ENCODE data around the gene MS4A4A. TPM values are rescaled to one million over a fixed set of nuclear protein-coding genes. Genes with fewer than 3 reads are reported as not detected.

Gene MS4A4A
- total and polyA plus RNA-seq, 2 of the 8 experiments (the other 6 are each of a cell fraction or from before 2014, with no cell fraction given) = not detected

DNA sequence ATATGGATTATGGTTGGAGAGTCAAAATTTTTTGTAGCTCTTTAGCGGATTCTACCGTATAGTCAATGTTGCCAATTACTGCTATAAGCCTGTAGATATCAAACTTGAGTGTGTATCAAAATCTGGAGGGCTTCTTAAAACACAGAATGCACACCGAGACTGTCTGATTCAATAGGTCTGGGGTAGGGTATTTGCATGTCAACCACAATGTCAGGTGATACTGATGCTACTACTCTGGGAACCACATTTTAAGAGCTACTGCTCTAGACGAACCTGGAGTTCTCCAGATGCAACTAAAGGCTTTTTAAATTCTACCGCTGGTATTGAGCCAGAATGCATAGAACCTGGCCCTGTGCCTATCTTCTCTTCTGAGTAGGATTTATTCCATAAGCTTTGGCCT, 15.8 kb upstream of the MS4A4A start:
- Histone ChIP-seq H2AK5ac (ENCODE audit: low read depth, low read length) (no peak overlapping the region), H3K79me2 (ENCODE audit: control insufficient read depth in 1 of 2, insufficient read depth in 2 of 2, low read length in 2 of 2) (no peaks in the 10 kb centered on the region), H3K36me3 (ENCODE audit: control insufficient read depth in 2 of 4, insufficient read depth in 4 of 4, low read length in 3 of 4) (no peaks in the 10 kb centered on the region), H3K27me3 (replicated peaks in 1 of 4; ENCODE audit: control insufficient read depth in 3 of 4, extremely low read depth in 1 of 4, insufficient read depth in 3 of 4, low read length in 3 of 4) (no peaks in the 10 kb centered on the region; a peak in 1 of 7 replicates), H3K56ac (replicated peaks; ENCODE audit: insufficient read length, low read depth, low read length) (no peak overlapping the region), H4K8ac (ENCODE audit: extremely low read depth, insufficient read depth, low read length) (no peak overlapping the region), H3K4ac (replicated peaks; ENCODE audit: insufficient read length, low read depth, low read length) (no peak overlapping the region), H2BK12ac (ENCODE audit: low read depth, low read length) (no peak overlapping the region), H2BK20ac (ENCODE audit: low read length) (no peak overlapping the region), H3K79me1 (ENCODE audit: low read depth, low read length) (no peaks in the 10 kb centered on the region), H2BK120ac (replicated peaks; ENCODE audit: low read depth, low read length) (no peak overlapping the region), H3K4me2 (ENCODE audit: insufficient read depth in 1 of 2, low read depth in 2 of 2, low read length in 2 of 2) (no peak overlapping the region), H2BK15ac (ENCODE audit: low read length) (no peak overlapping the region), H4K20me1 (replicated peaks in 1 of 2; ENCODE audit: control insufficient read depth in 1 of 2, insufficient read depth in 2 of 2, low read length in 2 of 2) (no peaks in the 10 kb centered on the region), H2AFZ (ENCODE audit: low read length) (no peak overlapping the region), H3K4me1 (replicated peaks in 1 of 4; ENCODE audit: control insufficient read depth in 3 of 4, insufficient read depth in 4 of 4, low read length in 3 of 4) (peaks cover 0 to 3% (median 0%) of the 10 kb centered on the region in 4 experiments; a peak in 1 of 7 replicates), H3K18ac (ENCODE audit: extremely low read depth, low read length) (no peak overlapping the region), H3K9me3 (ENCODE audit: insufficient read depth in 2 of 2, low read depth in 1 of 2, low read length in 1 of 2) (no peaks in the 10 kb centered on the region), H3K27ac (ENCODE audit: low read depth, low read length) (no peak overlapping the region), H4K91ac (replicated peaks; ENCODE audit: insufficient read length, low read length) (no peak overlapping the region), H3K9ac (replicated peaks in 1 of 4; ENCODE audit: extremely low read depth in 1 of 4, low read depth in 3 of 4, low read length in 3 of 4) (no peak overlapping the region), H3K23me2 (ENCODE audit: low read depth, low read length) (no peaks in the 10 kb centered on the region; the same call in 1 of the 2 replicates), H2BK5ac (ENCODE audit: low read depth, low read length) (no peak overlapping the region), H3K14ac (ENCODE audit: insufficient read length) (no peak overlapping the region), H3K4me3 (ENCODE audit: extremely low read depth in 1 of 4, insufficient read depth in 2 of 4, low read depth in 3 of 4, low read length in 4 of 4) (no peak overlapping the region), H4K5ac (ENCODE audit: insufficient read length, low read depth, low read length) (no peak overlapping the region), H3K23ac (ENCODE audit: insufficient read length) (no peak overlapping the region)
- FAIRE-seq (no peak), DNase-seq (ENCODE audit: low read depth in 1 of 2, low spot score in 2 of 2) (no peak)
- CTCF ChIA-PET (ENCODE audit: partially characterized antibody) = interaction anchor here (0.6 to 4.5 kb wide), 32 partner anchors 11 to 492 kb away, joined by 3 to 109 read pairs (median 4); partner anchors contain the start of gene MS4A15
- TF ChIP-seq SUZ12 (IDR thresholded peaks at IDR 0.05; ENCODE audit: low read length) (no peak), TEAD4 (IDR thresholded peaks at IDR 0.05; ENCODE audit: low read depth, low read length) (no peak), TBP (IDR thresholded peaks at IDR 0.05; ENCODE audit: low read depth, low read length) (no peak), CEBPB (IDR thresholded peaks at IDR 0.05; ENCODE audit: low read depth, low read length) (no peak), RXRA (IDR thresholded peaks at IDR 0.05; ENCODE audit: insufficient read depth, low read depth, low read length) (no peak)
- TF ChIP-seq, protein P1, sequence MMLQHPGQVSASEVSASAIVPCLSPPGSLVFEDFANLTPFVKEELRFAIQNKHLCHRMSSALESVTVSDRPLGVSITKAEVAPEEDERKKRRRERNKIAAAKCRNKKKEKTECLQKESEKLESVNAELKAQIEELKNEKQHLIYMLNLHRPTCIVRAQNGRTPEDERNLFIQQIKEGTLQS (IDR thresholded peaks at IDR 0.05; ENCODE audit: insufficient read depth, low read depth, low read length) = no peak
- POLR2A ChIA-PET (ENCODE audit: partially characterized antibody) = no interaction called here
- WGBS, 2 experiments (ENCODE audit: extremely low coverage in 1 of 2, insufficient coverage in 1 of 2, insufficient read length in 1 of 2, insufficient replicate concordance in 2 of 2, low coverage in 1 of 2, low lambda C conversion rate in 2 of 2, missing lambda C conversion rate in 1 of 2) = 95% methylated on average over 5 of the region's 5 CpGs; no CpG with 5 or more reads in 1 of the 2 experiments
